A673 (cell line): ENCODE measurements around the gene NUP62. TPM values are rescaled to one million over a fixed set of nuclear protein-coding genes. Genes with fewer than 3 reads are reported as not detected.

Experiments used
- BruUV-seq: library from RNA; stranded (reverse); fragments of 400-500 nt; replicated peaks from 2 replicates; lab custom pipeline; 2021; lab: Mats Ljungman, UMichigan
- CTCF ChIA-PET: fragments of 300-600 bp; sonication (Branson Sonifier 250); formaldehyde crosslinking; loops from one replicate; lab custom pipeline; 2022; ENCODE audit warnings: antibody characterized with exemption; lab: Charles Lee
- POLR2A ChIA-PET: fragments of 300-600 bp; sonication (Branson Sonifier 250); formaldehyde crosslinking; loops from one replicate; lab custom pipeline; 2022; ENCODE audit warnings: antibody characterized with exemption; ENCODE audit not compliant: low non-redundant PET; lab: Charles Lee
- DNase-seq: peaks from one replicate; pipeline ENCODE4 v3.0.0-alpha.2; 2015; ENCODE audit warnings: low spot score
- H3K27ac ChIP-seq: fragments of 200-600 bp; sonication (generic); 2 replicates; pipeline ENCODE4 v1.5.1; 2016; ENCODE audit warnings: mixed run types, low read depth, mild to moderate bottlenecking, mixed read lengths, antibody characterized with exemption, low read length; ENCODE audit not compliant: poor library complexity, severe bottlenecking
- H3K27me3 ChIP-seq: fragments of 200-600 bp; sonication (generic); replicated peaks from 2 replicates; pipeline ENCODE4 v1.6.1; 2017; ENCODE audit warnings: mixed run types, low read depth, mild to moderate bottlenecking, mixed read lengths, antibody characterized with exemption, low read length; ENCODE audit not compliant: insufficient read depth, poor library complexity
- H3K36me3 ChIP-seq: fragments of 200-600 bp; sonication (generic); 2 replicates; pipeline ENCODE4 v1.6.1; 2016; ENCODE audit warnings: mixed run types, mild to moderate bottlenecking, mixed read lengths, antibody characterized with exemption, low read length; ENCODE audit not compliant: insufficient read depth, poor library complexity, severe bottlenecking
- H3K4me1 ChIP-seq: fragments of 200-600 bp; sonication (generic); 2 replicates; pipeline ENCODE4 v1.6.1; 2017; ENCODE audit warnings: mixed run types, mild to moderate bottlenecking, mixed read lengths, antibody characterized with exemption, low read length; ENCODE audit not compliant: insufficient read depth, poor library complexity, severe bottlenecking
- H3K4me3 ChIP-seq: fragments of 200-600 bp; sonication (generic); 2 replicates; pipeline ENCODE4 v1.5.1; 2016; ENCODE audit warnings: low read depth, mixed run types, mild to moderate bottlenecking, mixed read lengths, low read length; ENCODE audit not compliant: poor library complexity, severe bottlenecking
- H3K9me3 ChIP-seq: fragments of 200-600 bp; sonication (generic); 2 replicates; pipeline ENCODE4 v1.6.1; 2016; ENCODE audit warnings: mixed run types, low read depth, mild to moderate bottlenecking, mixed read lengths, antibody characterized with exemption, low read length; ENCODE audit not compliant: poor library complexity, severe bottlenecking
- CTCF ChIP-seq: fragments of 300-800, 200-600 bp; sonication (generic); conservative IDR thresholded peaks from 2 replicates; pipeline ENCODE4 v1.5.1; 2017; ENCODE audit warnings: low read depth, mild to moderate bottlenecking, antibody characterized with exemption, low read length, moderate library complexity, mixed read lengths
- EZH2 ChIP-seq: fragments of 200-600 bp; sonication (generic); IDR thresholded peaks from 2 replicates; pipeline ENCODE4 v1.6.1; 2017; ENCODE audit warnings: borderline replicate concordance, low read depth, mild to moderate bottlenecking, mixed read lengths, antibody characterized with exemption, low read length; ENCODE audit not compliant: poor library complexity, severe bottlenecking
- intact Hi-C: fragments of 100-400 bp; cut with micrococcal nuclease; formaldehyde crosslinking; loops from one replicate; pipeline ENCODE4 v1.10.0; 2022; ENCODE audit not compliant: unreplicated experiment
- total RNA-seq: library from RNA; stranded (reverse); gene quantifications from 2 replicates; pipeline ENCODE4 v1.2.3, GENCODE V29; 2021

NUP62 gene
- total RNA-seq, 1 experiment from 2014 or later = 98.5 TPM

GRCh38 chr19:49924004-49924880, 5.1 kb downstream of the NUP62 start:
- Histone ChIP-seq H3K27ac (peak overlapping the region; percentile 94), H3K36me3 (peaks cover 41% of the 10 kb centered on the region), H3K9me3 (no peaks in the 10 kb centered on the region), H3K4me1 (peaks cover 37% of the 10 kb centered on the region), H3K27me3 (no peaks in the 10 kb centered on the region), H3K4me3 (peak overlapping the region; percentile 25)
- ChIA-PET POLR2A (interaction anchor here (0.7 kb wide), 1 partner anchor 11 kb away, joined by 3 read pairs; no protein-coding TSS in a partner anchor), CTCF (no interaction called here)
- intact Hi-C loops = loop anchor here (10.0 kb wide), 1 partner anchor 159 kb away; the partner anchor contains the start of genes AP2A1 and TSKS
- no TSS peak for BruUV-seq
- DNase-seq = peak; percentile 68
- TF ChIP-seq EZH2 = no peak

GRCh38 chr19:49923055-49924003, 6.0 kb downstream of the NUP62 start:
- H3K4me1 ChIP-seq = peaks cover 35% of the 10 kb centered on the region
- no peak for TF ChIP-seq EZH2
- no peak for TF ChIP-seq CTCF
- ChIA-PET POLR2A (no interaction called here), CTCF (no interaction called here)
- intact Hi-C loops = loop anchor here (10.0 kb wide), 1 partner anchor 159 kb away; the partner anchor contains the start of genes AP2A1 and TSKS
- no peak for DNase-seq
- H3K9me3 ChIP-seq = no peaks in the 10 kb centered on the region
- H3K27me3 ChIP-seq = no peaks in the 10 kb centered on the region
- peak overlapping the region; percentile 94 for H3K27ac ChIP-seq
- BruUV-seq = no TSS peak
- peaks cover 42% of the 10 kb centered on the region for H3K36me3 ChIP-seq
- H3K4me3 ChIP-seq = peak overlapping the region; percentile 25

GRCh38 chr19:49921871-49922795, 7.2 kb downstream of the NUP62 start:
- intact Hi-C loops = loop anchor here (10.0 kb wide), 1 partner anchor 157 kb away; the partner anchor contains the start of genes AP2A1 and TSKS
- Histone ChIP-seq H3K36me3 (peaks cover 37% of the 10 kb centered on the region), H3K4me1 (peaks cover 25% of the 10 kb centered on the region), H3K4me3 (no peak overlapping the region), H3K9me3 (no peaks in the 10 kb centered on the region), H3K27me3 (no peaks in the 10 kb centered on the region), H3K27ac (peak overlapping the region; percentile 94)
- BruUV-seq = no TSS peak
- DNase-seq = no peak
- POLR2A ChIA-PET = interaction anchor here (0.6 kb wide), 1 partner anchor 14 kb away, joined by 4 read pairs; no protein-coding TSS in a partner anchor
- TF ChIP-seq CTCF (no peak), EZH2 (no peak)
- CTCF ChIA-PET = no interaction called here
